GM19023 (cell line): ENCODE results near the gene SPINK5.
"Not testable (repeated sequence)": the region's sequence is repeated elsewhere in the genome, so short reads cannot be mapped to it uniquely, and the experiment has no call there.

Experiments used
- ATAC-seq: cut with Tn5 transposase; IDR thresholded peaks from one replicate; pipeline ENCODE4 v1.9.1; 2021; ENCODE audit warnings: mild to moderate bottlenecking, moderate library complexity; ENCODE audit not compliant: unreplicated experiment

SPINK5 gene

DNA sequence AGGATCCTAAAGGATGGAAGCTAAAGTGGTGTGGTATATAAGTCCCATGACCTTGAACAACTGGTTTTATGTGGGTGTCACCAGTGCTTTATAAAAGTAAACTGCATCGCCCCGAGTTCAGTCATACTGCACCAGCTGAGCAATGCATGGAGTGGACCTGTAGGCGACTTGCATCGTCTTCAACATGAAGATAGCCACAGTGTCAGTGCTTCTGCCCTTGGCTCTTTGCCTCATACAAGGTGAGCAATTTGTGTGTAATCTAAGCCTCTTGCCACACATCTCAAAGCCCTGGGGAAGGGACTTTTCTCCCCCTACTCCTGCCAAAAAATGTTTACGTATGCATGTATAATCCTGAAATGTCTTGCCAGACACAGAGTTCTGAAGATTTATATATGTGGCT is at the start of gene SPINK5:
Gene SPINK5 (plus strand): TSS at position 120 of the 400 bp plus-strand sequence. CDS start 65 bp downstream, at position 185.
- no peak for ATAC-seq

DNA sequence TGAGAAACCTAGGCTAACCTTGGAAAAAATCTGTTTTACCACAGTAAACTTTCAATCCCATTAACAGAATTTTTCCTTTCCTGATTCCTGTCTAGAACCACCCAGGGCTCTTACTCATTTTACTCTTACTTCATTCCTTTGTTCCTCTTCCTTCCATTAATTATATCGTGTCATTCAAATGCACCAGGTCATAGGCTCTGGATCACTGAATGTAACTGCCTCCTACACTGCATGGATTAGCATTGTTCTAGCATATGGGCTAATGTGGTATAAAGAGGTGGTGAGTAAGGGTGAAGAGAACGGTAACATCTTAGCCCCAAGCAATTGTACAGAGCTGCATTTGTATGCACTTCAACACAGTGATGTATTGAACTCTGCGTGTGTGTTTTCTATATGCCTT is 49.5 kb upstream of the SPINK5 start:
- no peak for ATAC-seq

GRCh38 chr5:148020257-148020988 is 43.4 kb upstream of the SPINK5 start:
- ATAC-seq = no peak

GRCh38 chr5:148027505-148027904 is 36.3 kb upstream of the SPINK5 start:
- no peak for ATAC-seq

DNA sequence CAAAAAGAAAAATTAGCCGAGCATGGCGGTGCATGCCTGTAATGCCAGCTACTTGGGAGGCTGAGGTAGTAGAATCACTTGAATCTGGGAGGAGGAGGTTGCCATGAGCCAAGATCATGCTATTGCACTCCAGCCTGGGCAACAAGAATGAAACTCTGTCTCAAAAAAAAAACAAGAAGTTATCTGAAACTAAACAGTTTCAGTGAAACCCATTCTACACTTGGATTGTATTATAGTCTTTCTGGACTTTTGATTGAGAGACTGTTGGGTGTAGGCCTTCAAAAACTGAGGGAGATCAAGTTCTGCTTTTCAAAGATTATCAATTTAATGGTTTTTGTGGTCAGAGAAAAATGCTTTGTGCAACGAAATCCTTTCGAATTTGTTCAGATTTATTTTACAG is 34.6 kb upstream of the SPINK5 start:
- no peak for ATAC-seq

DNA sequence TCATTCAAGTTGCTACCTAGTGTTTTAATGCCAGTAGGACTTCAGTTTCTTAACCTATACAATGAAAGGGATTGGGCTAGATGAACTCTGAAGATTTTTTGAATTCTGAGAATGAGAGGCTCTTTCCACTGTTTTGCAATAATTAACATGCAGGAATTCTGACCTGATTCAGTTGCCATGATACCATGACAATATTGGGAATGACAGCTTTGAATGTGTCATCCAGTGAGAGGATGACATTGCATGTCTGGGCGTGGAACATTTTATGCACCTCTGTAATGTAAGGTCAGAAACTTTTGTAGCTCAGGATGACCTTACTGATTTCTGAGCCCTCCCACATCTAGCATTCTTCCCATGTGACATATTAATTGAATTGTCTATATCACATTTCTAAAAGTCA is 30.6 kb upstream of the SPINK5 start:
- no peak for ATAC-seq

GRCh38 chr5:148035676-148036075 is 28.1 kb upstream of the SPINK5 start:
- no peak for ATAC-seq

DNA sequence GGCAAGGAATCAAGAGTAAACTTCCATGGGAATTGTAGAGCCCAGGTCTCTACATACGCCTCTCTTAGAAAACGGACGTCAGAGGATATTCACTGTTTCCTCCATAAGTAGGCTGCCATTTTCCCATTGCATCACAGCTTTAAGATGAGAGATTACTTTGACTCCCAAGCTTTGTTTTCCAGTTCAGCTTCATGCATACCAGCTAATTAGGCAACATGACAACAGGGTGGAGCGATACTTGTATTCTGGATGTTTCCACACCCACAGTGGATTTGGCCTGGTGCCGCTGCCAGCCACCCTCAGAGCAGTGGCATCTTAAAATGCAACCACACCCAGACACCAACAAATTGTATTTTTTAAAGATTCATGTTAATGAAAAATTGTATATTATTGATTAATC is 20.9 kb upstream of the SPINK5 start:
- no peak for ATAC-seq

DNA sequence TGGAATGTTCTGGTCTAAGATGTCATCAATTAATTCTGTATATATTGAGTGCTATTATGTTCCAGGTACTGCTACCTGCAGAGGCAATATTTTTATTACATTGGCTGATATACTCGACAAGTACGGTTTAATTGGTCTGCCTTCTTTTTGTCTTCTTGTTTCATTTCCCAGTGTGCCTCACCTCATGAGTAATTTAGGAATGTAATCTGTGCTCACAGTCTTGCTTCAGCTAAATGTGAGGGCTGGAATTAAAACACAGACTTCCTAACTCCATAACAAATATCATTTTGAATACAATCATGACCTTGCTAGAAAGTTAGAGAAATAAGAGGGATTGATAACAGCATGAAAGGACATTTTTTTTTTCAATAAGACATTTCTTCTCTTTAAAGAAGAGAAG is 20.1 kb upstream of the SPINK5 start:
- no peak for ATAC-seq

DNA sequence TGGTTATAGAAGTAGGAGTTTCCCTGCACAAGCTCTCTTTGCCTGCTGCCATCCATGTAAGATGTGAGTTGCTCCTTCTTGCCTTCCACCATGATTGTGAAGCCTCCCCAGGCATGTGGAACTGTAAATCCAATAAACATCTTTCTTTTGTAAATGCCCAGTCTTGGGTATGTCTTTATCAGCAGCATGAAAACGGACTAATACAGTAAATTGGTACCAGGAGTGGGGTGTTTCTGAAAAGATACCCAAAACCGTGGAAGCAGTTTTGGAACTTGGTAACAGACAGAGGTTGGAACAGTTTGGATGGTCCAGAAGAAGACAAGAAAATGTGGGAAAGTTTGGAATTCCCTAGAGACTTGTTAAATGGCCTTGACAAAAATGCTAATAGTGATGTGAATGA is 8.6 kb upstream of the SPINK5 start:
- ATAC-seq = not testable (repeated sequence)

GRCh38 chr5:148060309-148060708 is 3.5 kb upstream of the SPINK5 start:
- no peak for ATAC-seq

DNA sequence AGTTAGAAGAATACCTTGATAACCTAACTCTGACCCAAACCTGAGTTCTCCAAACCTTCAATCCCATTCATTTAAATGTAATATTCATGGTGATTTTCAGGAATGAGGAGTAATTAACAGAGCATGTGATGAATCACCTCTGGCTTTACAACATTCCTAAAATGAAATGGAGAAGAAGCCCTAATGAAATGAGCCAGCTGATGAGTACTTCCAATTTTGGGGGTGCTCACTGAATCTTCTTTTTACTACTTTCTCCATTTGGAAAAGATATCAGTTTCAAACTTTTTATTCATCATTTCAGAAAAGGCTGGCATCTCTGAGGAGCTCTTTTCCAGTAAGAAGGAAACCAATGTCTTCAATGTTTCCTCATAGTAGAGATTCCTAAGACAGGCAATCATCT is 2.9 kb upstream of the SPINK5 start:
- ATAC-seq = no peak

GRCh38 chr5:148070621-148071020 is 6.8 kb downstream of the SPINK5 start:
- no peak for ATAC-seq

DNA sequence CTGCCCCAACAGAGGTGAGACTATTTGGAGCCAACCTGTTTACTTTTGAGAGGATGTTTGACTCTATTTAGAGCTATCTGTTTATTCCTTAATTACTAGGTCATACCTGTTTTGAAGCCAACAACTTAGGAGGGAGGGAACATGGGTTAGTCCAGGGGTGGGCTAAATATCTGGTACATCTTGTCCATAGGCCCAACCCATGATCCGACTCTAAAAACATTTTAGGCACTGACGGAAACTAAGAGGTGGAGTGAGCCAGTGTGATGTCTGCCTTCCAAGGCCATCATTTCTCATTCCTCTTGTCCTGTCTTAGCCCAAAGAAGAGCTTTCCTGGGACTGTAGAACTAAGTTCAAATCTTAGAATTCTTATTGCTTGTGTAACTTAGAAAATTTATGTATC is 8.4 kb downstream of the SPINK5 start:
- ATAC-seq = no peak

DNA sequence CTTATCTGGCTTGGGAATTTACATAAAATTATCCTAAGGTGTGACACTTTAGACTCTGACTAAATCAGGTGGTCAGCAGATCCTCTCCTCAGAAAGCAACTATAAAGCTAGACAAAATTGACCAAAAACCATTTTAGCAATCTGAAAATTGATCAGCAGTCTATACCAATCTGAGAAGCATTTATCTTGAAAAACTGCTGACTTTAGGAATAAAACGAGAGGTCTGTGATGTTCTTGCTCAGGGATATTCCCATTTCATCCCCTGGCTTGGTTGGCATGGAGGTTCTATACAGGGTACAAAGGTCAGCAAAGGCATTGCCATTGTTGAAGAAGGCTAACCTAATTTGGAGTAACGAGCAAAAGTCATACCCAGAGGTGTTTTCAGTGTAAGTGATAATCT is 11.7 kb downstream of the SPINK5 start:
- ATAC-seq = no peak

- no peak for ATAC-seq
Observed at GRCh38 chr5:148083203-148083602, 19.4 kb downstream of the SPINK5 start.

- no peak for ATAC-seq
Observed at GRCh38 chr5:148084269-148084668, 20.5 kb downstream of the SPINK5 start.

GRCh38 chr5:148085310-148085709 is 21.5 kb downstream of the SPINK5 start:
- no peak for ATAC-seq

DNA sequence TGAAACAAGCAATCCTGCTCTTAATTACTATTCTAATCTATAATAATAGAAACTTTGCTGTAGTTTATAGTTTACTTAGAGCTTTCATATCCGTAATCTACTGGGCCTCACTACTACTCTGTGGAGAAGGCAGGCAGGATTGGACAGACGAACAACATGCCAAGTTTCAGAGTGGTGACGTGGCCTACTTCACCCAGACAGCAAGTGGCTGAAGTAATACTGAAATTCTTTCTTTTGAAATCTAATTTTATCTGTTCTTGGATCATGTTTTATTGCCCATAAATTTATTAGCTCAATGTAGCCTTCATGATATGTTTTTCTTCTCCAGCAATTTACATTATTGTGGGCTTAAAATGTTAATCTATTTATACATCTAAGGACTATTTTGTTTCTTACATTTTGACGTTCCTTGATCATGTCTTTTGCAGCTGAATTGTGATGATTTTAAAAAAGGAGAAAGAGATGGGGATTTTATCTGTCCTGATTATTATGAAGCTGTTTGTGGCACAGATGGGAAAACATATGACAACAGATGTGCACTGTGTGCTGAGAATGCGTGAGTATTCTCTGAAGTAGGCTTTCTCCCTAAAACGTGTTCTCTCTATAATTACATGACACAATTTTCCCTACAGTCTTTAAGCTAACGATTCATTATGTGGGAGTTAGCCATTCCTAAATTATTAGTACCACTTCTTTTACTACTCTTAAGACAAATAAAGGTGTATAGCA is 22.4 kb downstream of the SPINK5 start:
- no peak for ATAC-seq

GRCh38 chr5:148090146-148090772 is 26.5 kb downstream of the SPINK5 start:
- no peak for ATAC-seq

DNA sequence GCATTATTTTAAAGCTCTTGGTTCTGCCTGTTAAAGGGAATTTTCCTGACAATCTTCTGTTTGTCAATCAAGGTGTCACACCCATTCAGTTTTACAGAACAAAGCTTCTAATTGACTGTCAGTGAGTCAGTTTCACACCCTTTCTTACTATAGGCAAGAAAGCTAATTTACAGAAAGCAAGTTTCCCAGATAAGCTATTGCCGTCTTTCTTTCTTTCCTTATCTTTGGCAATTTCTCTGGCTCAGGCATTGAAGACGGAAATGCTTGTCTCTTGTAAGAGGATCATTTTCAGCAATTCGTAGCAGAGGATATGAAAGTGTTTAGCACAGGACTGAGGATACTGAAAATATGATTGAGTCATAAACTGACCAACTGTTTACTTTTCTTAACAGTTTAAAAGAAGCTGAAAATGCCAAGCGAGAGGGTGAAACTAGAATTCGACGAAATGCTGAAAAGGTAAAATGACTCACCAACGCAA is 27.0 kb downstream of the SPINK5 start:
- no peak for ATAC-seq
